A673 (cell line): ENCODE measurements around the gene TFR2. TPM values are rescaled to one million over a fixed set of nuclear protein-coding genes. Genes with fewer than 3 reads are reported as not detected.

Experiments used
- BruUV-seq: library from RNA; stranded (reverse); fragments of 400-500 nt; replicated peaks from 2 replicates; lab custom pipeline; 2021; lab: Mats Ljungman, UMichigan
- CTCF ChIA-PET: fragments of 300-600 bp; sonication (Branson Sonifier 250); formaldehyde crosslinking; loops from one replicate; lab custom pipeline; 2022; ENCODE audit warnings: antibody characterized with exemption; lab: Charles Lee
- POLR2A ChIA-PET: fragments of 300-600 bp; sonication (Branson Sonifier 250); formaldehyde crosslinking; loops from one replicate; lab custom pipeline; 2022; ENCODE audit warnings: antibody characterized with exemption; ENCODE audit not compliant: low non-redundant PET; lab: Charles Lee
- DNase-seq: peaks from one replicate; pipeline ENCODE4 v3.0.0-alpha.2; 2015; ENCODE audit warnings: low spot score
- H3K27ac ChIP-seq: fragments of 200-600 bp; sonication (generic); 2 replicates; pipeline ENCODE4 v1.5.1; 2016; ENCODE audit warnings: mixed run types, low read depth, mild to moderate bottlenecking, mixed read lengths, antibody characterized with exemption, low read length; ENCODE audit not compliant: poor library complexity, severe bottlenecking
- H3K27me3 ChIP-seq: fragments of 200-600 bp; sonication (generic); replicated peaks from 2 replicates; pipeline ENCODE4 v1.6.1; 2017; ENCODE audit warnings: mixed run types, low read depth, mild to moderate bottlenecking, mixed read lengths, antibody characterized with exemption, low read length; ENCODE audit not compliant: insufficient read depth, poor library complexity
- H3K36me3 ChIP-seq: fragments of 200-600 bp; sonication (generic); 2 replicates; pipeline ENCODE4 v1.6.1; 2016; ENCODE audit warnings: mixed run types, mild to moderate bottlenecking, mixed read lengths, antibody characterized with exemption, low read length; ENCODE audit not compliant: insufficient read depth, poor library complexity, severe bottlenecking
- H3K4me1 ChIP-seq: fragments of 200-600 bp; sonication (generic); 2 replicates; pipeline ENCODE4 v1.6.1; 2017; ENCODE audit warnings: mixed run types, mild to moderate bottlenecking, mixed read lengths, antibody characterized with exemption, low read length; ENCODE audit not compliant: insufficient read depth, poor library complexity, severe bottlenecking
- H3K4me3 ChIP-seq: fragments of 200-600 bp; sonication (generic); 2 replicates; pipeline ENCODE4 v1.5.1; 2016; ENCODE audit warnings: low read depth, mixed run types, mild to moderate bottlenecking, mixed read lengths, low read length; ENCODE audit not compliant: poor library complexity, severe bottlenecking
- H3K9me3 ChIP-seq: fragments of 200-600 bp; sonication (generic); 2 replicates; pipeline ENCODE4 v1.6.1; 2016; ENCODE audit warnings: mixed run types, low read depth, mild to moderate bottlenecking, mixed read lengths, antibody characterized with exemption, low read length; ENCODE audit not compliant: poor library complexity, severe bottlenecking
- EZH2 ChIP-seq: fragments of 200-600 bp; sonication (generic); IDR thresholded peaks from 2 replicates; pipeline ENCODE4 v1.6.1; 2017; ENCODE audit warnings: borderline replicate concordance, low read depth, mild to moderate bottlenecking, mixed read lengths, antibody characterized with exemption, low read length; ENCODE audit not compliant: poor library complexity, severe bottlenecking
- intact Hi-C: fragments of 100-400 bp; cut with micrococcal nuclease; formaldehyde crosslinking; loops from one replicate; pipeline ENCODE4 v1.10.0; 2022; ENCODE audit not compliant: unreplicated experiment
- total RNA-seq: library from RNA; stranded (reverse); gene quantifications from 2 replicates; pipeline ENCODE4 v1.2.3, GENCODE V29; 2021
- TF ChIP-seq, protein P1 (sequence below): fragments of 300-800, 200-600 bp; sonication (generic); conservative IDR thresholded peaks from 2 replicates; pipeline ENCODE4 v1.5.1; 2017; ENCODE audit warnings: low read depth, mild to moderate bottlenecking, antibody characterized with exemption, low read length, moderate library complexity, mixed read lengths

The TFR2 gene
- total RNA-seq, 1 experiment from 2014 or later, result 2.0 TPM

DNA sequence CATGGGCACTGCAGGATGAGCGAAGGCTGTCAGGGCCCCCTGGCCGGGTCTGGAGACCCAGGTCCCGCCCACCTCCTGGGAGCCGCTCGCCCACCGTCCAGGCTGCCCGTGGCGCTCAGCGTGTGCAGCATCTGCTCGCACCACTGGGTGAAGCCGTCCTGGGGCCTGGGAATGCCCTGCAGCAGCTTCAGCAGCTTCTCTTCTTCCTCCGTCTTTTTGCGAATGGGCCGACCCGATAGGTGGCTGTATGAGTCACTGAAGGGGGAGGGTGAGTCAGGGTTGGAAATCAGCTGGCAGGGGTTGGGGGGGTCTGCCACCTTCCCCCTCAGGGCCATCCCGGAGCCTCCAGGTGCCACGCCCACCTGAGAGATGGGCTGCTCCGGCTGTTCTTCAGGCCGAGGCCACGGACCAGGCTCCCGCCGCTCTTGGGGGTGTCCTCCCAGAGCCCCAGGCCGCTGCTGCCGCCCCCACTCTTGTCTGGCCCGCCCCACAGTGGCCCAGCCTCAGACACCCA lies 40.9 kb upstream of the TFR2 start:
- intact Hi-C loops, result no loop called here
- Histone ChIP-seq H3K27me3 (no peaks in the 10 kb centered on the region), H3K27ac (no peak overlapping the region), H3K4me1 (peaks cover 13% of the 10 kb centered on the region), H3K4me3 (no peak overlapping the region), H3K9me3 (no peaks in the 10 kb centered on the region), H3K36me3 (peaks cover 96% of the 10 kb centered on the region)
- BruUV-seq, result no TSS peak
- ChIA-PET CTCF (no interaction called here), POLR2A (no interaction called here)
- no peak for DNase-seq
- TF ChIP-seq EZH2, result no peak
- TF ChIP-seq, protein P1, sequence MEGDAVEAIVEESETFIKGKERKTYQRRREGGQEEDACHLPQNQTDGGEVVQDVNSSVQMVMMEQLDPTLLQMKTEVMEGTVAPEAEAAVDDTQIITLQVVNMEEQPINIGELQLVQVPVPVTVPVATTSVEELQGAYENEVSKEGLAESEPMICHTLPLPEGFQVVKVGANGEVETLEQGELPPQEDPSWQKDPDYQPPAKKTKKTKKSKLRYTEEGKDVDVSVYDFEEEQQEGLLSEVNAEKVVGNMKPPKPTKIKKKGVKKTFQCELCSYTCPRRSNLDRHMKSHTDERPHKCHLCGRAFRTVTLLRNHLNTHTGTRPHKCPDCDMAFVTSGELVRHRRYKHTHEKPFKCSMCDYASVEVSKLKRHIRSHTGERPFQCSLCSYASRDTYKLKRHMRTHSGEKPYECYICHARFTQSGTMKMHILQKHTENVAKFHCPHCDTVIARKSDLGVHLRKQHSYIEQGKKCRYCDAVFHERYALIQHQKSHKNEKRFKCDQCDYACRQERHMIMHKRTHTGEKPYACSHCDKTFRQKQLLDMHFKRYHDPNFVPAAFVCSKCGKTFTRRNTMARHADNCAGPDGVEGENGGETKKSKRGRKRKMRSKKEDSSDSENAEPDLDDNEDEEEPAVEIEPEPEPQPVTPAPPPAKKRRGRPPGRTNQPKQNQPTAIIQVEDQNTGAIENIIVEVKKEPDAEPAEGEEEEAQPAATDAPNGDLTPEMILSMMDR, result no peak

DNA sequence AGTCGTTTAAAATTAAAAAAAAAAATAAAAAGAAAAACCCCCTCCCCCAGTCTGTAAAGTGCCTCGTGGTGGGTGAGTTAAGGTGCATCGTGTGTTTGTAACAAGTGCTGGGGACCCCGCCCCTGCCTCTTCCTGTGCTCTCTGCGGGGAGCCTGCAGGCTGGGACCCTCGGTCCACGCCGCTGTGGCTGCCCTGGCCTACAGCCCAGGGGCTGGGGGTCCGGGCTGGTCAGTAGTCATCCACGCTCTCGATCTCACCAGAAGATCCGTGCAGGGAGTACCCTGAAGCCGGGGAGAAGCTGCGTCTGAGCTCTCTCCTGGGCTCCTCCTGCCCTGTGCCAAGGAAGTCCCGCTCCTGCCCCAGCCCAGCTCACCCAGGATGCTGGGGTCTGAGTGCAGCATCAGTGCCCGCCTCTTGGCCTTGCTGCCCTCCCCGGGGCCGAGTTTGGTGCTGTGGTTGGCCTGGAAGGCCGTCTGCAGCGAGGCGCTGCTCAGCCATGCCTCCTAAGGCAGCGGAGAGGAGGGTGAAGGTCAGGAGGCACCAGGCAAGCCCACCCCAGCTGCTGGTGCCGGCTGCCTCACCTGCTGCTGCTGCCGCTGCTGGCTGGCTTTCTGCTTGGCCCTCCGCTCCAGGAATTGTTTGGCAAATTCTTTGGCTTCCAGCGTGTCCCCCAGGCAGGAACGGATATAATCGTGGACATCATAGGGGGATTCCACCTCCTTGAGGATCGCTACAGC lies 40.3 kb upstream of the TFR2 start:
- Histone ChIP-seq H3K4me3 (no peak overlapping the region), H3K4me1 (peaks cover 13% of the 10 kb centered on the region), H3K27me3 (no peaks in the 10 kb centered on the region), H3K36me3 (peaks cover 94% of the 10 kb centered on the region), H3K27ac (no peak overlapping the region), H3K9me3 (no peaks in the 10 kb centered on the region)
- no peak for DNase-seq
- no TSS peak for BruUV-seq
- no peak for TF ChIP-seq EZH2
- TF ChIP-seq, protein P1, result no peak
- CTCF ChIA-PET, result no interaction called here
- intact Hi-C loops, result no loop called here
- POLR2A ChIA-PET, result no interaction called here

DNA sequence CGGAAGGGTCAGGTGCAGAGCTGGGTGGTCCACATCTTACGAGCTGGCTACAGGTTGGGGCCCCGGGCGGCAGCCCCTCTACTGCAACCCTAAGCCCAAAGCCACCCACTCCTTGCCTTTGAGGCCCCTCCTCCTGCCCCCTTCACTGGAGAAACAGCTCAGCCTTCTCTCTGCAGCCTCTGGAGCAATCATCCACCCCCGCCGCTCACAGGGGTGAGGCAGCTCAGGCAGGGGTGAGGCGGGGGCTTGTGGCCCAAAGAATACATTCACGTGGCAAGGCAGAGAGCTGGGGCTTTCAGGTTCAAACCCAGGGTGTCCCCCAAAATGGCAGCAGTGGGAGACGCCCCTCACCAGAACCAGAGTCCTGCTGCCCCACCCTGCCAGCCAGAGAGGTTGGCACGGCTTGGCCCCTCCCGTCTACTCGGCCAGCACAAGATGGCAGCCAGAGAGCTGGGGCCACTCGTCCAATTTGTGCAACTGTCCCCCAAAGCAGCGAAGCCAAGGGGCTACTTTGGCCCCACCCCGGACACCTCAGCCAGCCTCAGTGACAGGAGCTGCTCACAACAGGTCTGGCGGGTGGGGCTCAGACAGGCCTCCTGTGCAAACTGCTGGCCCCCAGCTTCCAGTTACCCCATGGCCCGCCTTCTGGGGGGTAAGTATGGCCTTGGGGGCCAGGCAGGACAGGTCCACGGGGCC lies 39.4 kb upstream of the TFR2 start:
- no peaks in the 10 kb centered on the region for H3K9me3 ChIP-seq
- H3K4me3 ChIP-seq, result no peak overlapping the region
- H3K4me1 ChIP-seq, result peaks cover 13% of the 10 kb centered on the region
- TF ChIP-seq, protein P1, result no peak
- no peak for TF ChIP-seq EZH2
- intact Hi-C loops, result no loop called here
- H3K27me3 ChIP-seq, result no peaks in the 10 kb centered on the region
- ChIA-PET POLR2A (interaction anchor here (0.6 kb wide), 1 partner anchor 48 kb away, joined by 13 read pairs; no protein-coding TSS in a partner anchor), CTCF (interaction anchor here (1.1 kb wide), 1 partner anchor 12 kb away, joined by 6 read pairs; no protein-coding TSS in a partner anchor)
- DNase-seq, result no peak
- H3K27ac ChIP-seq, result peak overlapping the region; percentile 30
- peaks cover 88% of the 10 kb centered on the region for H3K36me3 ChIP-seq
- no TSS peak for BruUV-seq
